ENCODE results near the gene RASGRF2. TPM values are rescaled to one million over a fixed set of nuclear protein-coding genes. Genes with fewer than 3 reads are reported as not detected.

Gene RASGRF2
- total RNA-seq, 1 experiment from 2014 or later: not detected

GRCh38 chr5:80955082-80955590, 5.0 kb upstream of the RASGRF2 start:
- no peak for DNase-seq (ENCODE audit: low spot score)

GRCh38 chr5:80956272-80956671, 3.9 kb upstream of the RASGRF2 start:
- no peak for DNase-seq (ENCODE audit: low spot score)

- no peak for DNase-seq (ENCODE audit: low spot score)
These were observed 3.0 kb upstream of the RASGRF2 start for GRCh38 chr5:80957031-80957761.

GRCh38 chr5:80958616-80959015, 1.5 kb upstream of the RASGRF2 start:
- DNase-seq (ENCODE audit: low spot score): no peak

GRCh38 chr5:80959138-80959537, 1.0 kb upstream of the RASGRF2 start:
- no peak for DNase-seq (ENCODE audit: low spot score)

GRCh38 chr5:80960531-80961375, 590 bp downstream of the RASGRF2 start:
- DNase-seq (ENCODE audit: low spot score): no peak

GRCh38 chr5:80961376-80962281, 1.5 kb downstream of the RASGRF2 start:
- DNase-seq (ENCODE audit: low spot score): no peak

- no peak for DNase-seq (ENCODE audit: low spot score)
These were observed 2.7 kb downstream of the RASGRF2 start for GRCh38 chr5:80962630-80963520.

GRCh38 chr5:80963521-80963895, 3.3 kb downstream of the RASGRF2 start:
- DNase-seq (ENCODE audit: low spot score): peak; percentile 19

- no peak for DNase-seq (ENCODE audit: low spot score)
These were observed 3.9 kb downstream of the RASGRF2 start for GRCh38 chr5:80963966-80964481.

- no peak for DNase-seq (ENCODE audit: low spot score)
These were observed 4.3 kb downstream of the RASGRF2 start for GRCh38 chr5:80964491-80964890.

- DNase-seq (ENCODE audit: low spot score): no peak
These were observed 4.8 kb downstream of the RASGRF2 start for GRCh38 chr5:80964919-80965318.

- peak; percentile 90 for DNase-seq (ENCODE audit: low spot score)
These were observed 7.5 kb downstream of the RASGRF2 start for GRCh38 chr5:80967500-80968181.

GRCh38 chr5:80973027-80973426, 12.9 kb downstream of the RASGRF2 start:
- DNase-seq (ENCODE audit: low spot score): no peak

- no peak for DNase-seq (ENCODE audit: low spot score)
These were observed 14.9 kb downstream of the RASGRF2 start for GRCh38 chr5:80975065-80975464.

- DNase-seq (ENCODE audit: low spot score): no peak
These were observed 16.8 kb downstream of the RASGRF2 start for GRCh38 chr5:80976985-80977384.

- DNase-seq (ENCODE audit: low spot score): no peak
These were observed 17.6 kb downstream of the RASGRF2 start for GRCh38 chr5:80977764-80978163.

- no peak for DNase-seq (ENCODE audit: low spot score)
These were observed 18.7 kb downstream of the RASGRF2 start for GRCh38 chr5:80978772-80979317.

- no peak for DNase-seq (ENCODE audit: low spot score)
These were observed 21.9 kb downstream of the RASGRF2 start for GRCh38 chr5:80982093-80982492.
